K562 (cell line): Measurements from ENCODE around the gene ZNF865. TPM values are rescaled to one million over a fixed set of nuclear protein-coding genes. Genes with fewer than 3 reads are reported as not detected.

Source experiments
- ATAC-seq: fragments of 200-7000 bp; cut with Tn5 transposase; 3 replicates; pipeline ENCODE4 v1.9.1; 2020; ENCODE audit warnings: moderate library complexity
- BruUV-seq: library from RNA; stranded (reverse); fragments of 400-500 nt; replicated peaks from 2 replicates; lab custom pipeline; 2021; lab: Mats Ljungman, UMichigan
- CTCF ChIA-PET: fragments of 300-600 bp; formaldehyde crosslinking; extraction: SDS; loops from one replicate; lab custom pipeline; 2021; ENCODE audit warnings: low intra/inter-chr PET ratio; lab: Yijun Ruan, JAX
- POLR2A ChIA-PET: fragments of 300-600, 350-650 bp; sonication (Branson Sonifier 250); formaldehyde crosslinking; extraction: SDS; loops from one replicate; lab custom pipeline; 2021; ENCODE audit warnings: antibody characterized with exemption, inconsistent platforms; lab: Yijun Ruan, JAX
- DNase-seq, 4 experiments: peaks; one replicate each; pipeline versions ENCODE4 v3.0.0 to v3.0.0-alpha.2; 2011 to 2018; ENCODE audit warnings: low spot score in 3 of 4, mixed read lengths in 3 of 4; ENCODE audit errors: extremely low read depth in 1 of 4
- FAIRE-seq: peaks from 2 replicates; lab custom pipeline; 2011; peaks lifted over from hg19 to GRCh38; lab: Jason Lieb, UNC
- H2AFZ ChIP-seq: 2 replicates; pipeline ENCODE4 v1.6.0; 2011; ENCODE audit warnings: low read depth, low read length, control low read depth, inconsistent platforms
- H3K27ac ChIP-seq: fragments of 200-600 bp; 3 replicates; pipeline ENCODE4 v1.8.0; 2011; ENCODE audit warnings: low read depth, mild to moderate bottlenecking, control low read depth, inconsistent platforms, low read length, moderate library complexity, mixed read lengths; ENCODE audit errors: extremely low read depth
- H3K27me3 ChIP-seq, 2 experiments: fragments of 300-600 bp in 1 of 2; 2 replicates in 1 of 2; 3 replicates in 1 of 2; pipeline versions ENCODE4 v1.6.0 to v1.8.0; 2011; ENCODE audit warnings: inconsistent platforms in 2 of 2, low read length in 2 of 2, mild to moderate bottlenecking in 1 of 2, mixed read lengths in 1 of 2, moderate library complexity in 1 of 2; ENCODE audit not compliant: control insufficient read depth in 2 of 2, insufficient read depth in 2 of 2
- H3K36me3 ChIP-seq: fragments of 300-600 bp; 3 replicates; pipeline ENCODE4 v1.8.0; 2011; ENCODE audit warnings: mild to moderate bottlenecking, low read length, inconsistent platforms; ENCODE audit not compliant: control insufficient read depth, insufficient read depth
- H3K4me1 ChIP-seq, 2 experiments: fragments of 200-600 bp in 1 of 2; replicated peaks in 1 of 2; 2 replicates in 1 of 2; 3 replicates in 1 of 2; pipeline versions ENCODE4 v1.5.1 to v1.8.0; 2011; ENCODE audit warnings: inconsistent platforms in 2 of 2, low read length in 2 of 2, mild to moderate bottlenecking in 1 of 2, mixed read lengths in 1 of 2, moderate library complexity in 1 of 2; ENCODE audit not compliant: control insufficient read depth in 2 of 2, insufficient read depth in 2 of 2
- H3K4me2 ChIP-seq: 2 replicates; pipeline ENCODE4 v1.6.1; 2011; ENCODE audit warnings: low read length, control low read depth, inconsistent platforms, mixed read lengths; ENCODE audit not compliant: insufficient read depth
- H3K4me3 ChIP-seq: fragments of 200-600 bp; sonication (generic), shearing (Covaris generic); 2 replicates; pipeline ENCODE4 v1.5.1; 2016; ENCODE audit warnings: control low read depth, inconsistent platforms
- H3K79me2 ChIP-seq: fragments of 200-600 bp; 3 replicates; pipeline ENCODE4 v1.8.0; 2011; ENCODE audit warnings: low read length, inconsistent platforms; ENCODE audit not compliant: control insufficient read depth, insufficient read depth
- H3K9ac ChIP-seq, 2 experiments: 2 replicates each; pipeline versions ENCODE4 v1.6.0 to v1.6.1; 2011; ENCODE audit warnings: low read depth in 2 of 2, low read length in 2 of 2, control low read depth in 1 of 2, inconsistent platforms in 1 of 2, mild to moderate bottlenecking in 1 of 2, mixed read lengths in 1 of 2; ENCODE audit not compliant: insufficient read depth in 1 of 2
- H3K9me1 ChIP-seq: one replicate; pipeline ENCODE4 v1.6.0; 2011; ENCODE audit warnings: inconsistent platforms, mild to moderate bottlenecking, low read length, moderate library complexity; ENCODE audit not compliant: control insufficient read depth, insufficient read depth
- H3K9me3 ChIP-seq: replicated peaks from 2 replicates; pipeline ENCODE4 v1.5.1; 2011; ENCODE audit warnings: low read depth, low read length, inconsistent platforms; ENCODE audit not compliant: control insufficient read depth, insufficient read depth
- H4K20me1 ChIP-seq: replicated peaks from 2 replicates; pipeline ENCODE4 v1.6.1; 2011; ENCODE audit warnings: low read length, inconsistent platforms, mixed read lengths; ENCODE audit not compliant: control insufficient read depth, insufficient read depth
- BRF2 ChIP-seq: IDR thresholded peaks from 3 replicates; pipeline ENCODE4 v1.6.1; 2011; ENCODE audit warnings: borderline replicate concordance, mild to moderate bottlenecking; ENCODE audit not compliant: insufficient read length, insufficient read depth
- CBFA2T3 ChIP-seq: fragments of 450-650 bp; IDR thresholded peaks from 2 replicates; pipeline ENCODE4 v1.6.1; 2017
- FIP1L1 ChIP-seq: fragments of 200-400 bp; formaldehyde crosslinking; IDR thresholded peaks from 2 replicates; pipeline ENCODE4 v1.6.1; 2018; ENCODE audit warnings: mild to moderate bottlenecking, low read depth, low read length; ENCODE audit not compliant: poor library complexity, severe bottlenecking
- FOSL1 ChIP-seq: fragments of 200-800 bp; sonication (Bioruptor generic); conservative IDR thresholded peaks from 2 replicates; pipeline ENCODE4 v1.6.1; 2016; ENCODE audit warnings: missing genetic modification characterization, missing compliant biosample characterization
- FOXK2 ChIP-seq, 2 experiments: fragments of 450-650 bp; IDR thresholded peaks in 1 of 2; conservative IDR thresholded peaks in 1 of 2; 2 replicates each; pipeline ENCODE4 v1.6.1; 2016; ENCODE audit warnings: low read depth in 2 of 2, mild to moderate bottlenecking in 1 of 2
- GATA2 ChIP-seq: sonication (generic); formaldehyde crosslinking; IDR thresholded peaks from 2 replicates; pipeline ENCODE4 v1.4.0; 2020; ENCODE audit warnings: mild to moderate bottlenecking, missing genetic modification reagents
- HIVEP1 ChIP-seq: fragments of 250-450 bp; sonication (Bioruptor Pico); IDR thresholded peaks from 2 replicates; pipeline ENCODE4 v1.4.0; 2020; ENCODE audit warnings: mild to moderate bottlenecking
- HMG20A ChIP-seq: fragments of 450-650 bp; formaldehyde crosslinking; conservative IDR thresholded peaks from 2 replicates; pipeline ENCODE4 v1.4.0; 2020; ENCODE audit warnings: mild to moderate bottlenecking, mixed read lengths
- HNRNPH1 ChIP-seq: fragments of 200-400 bp; formaldehyde crosslinking; optimal IDR thresholded peaks from 2 replicates; pipeline ENCODE3; 2017; ENCODE audit warnings: low read depth, mild to moderate bottlenecking, low read length, moderate library complexity
- NRF1 ChIP-seq, 2 experiments: fragments of 450-650 bp; IDR thresholded peaks in 1 of 2; conservative IDR thresholded peaks in 1 of 2; 2 replicates each; pipeline ENCODE4 v1.6.1; 2014; ENCODE audit warnings: mild to moderate bottlenecking in 2 of 2
- PURB ChIP-seq: sonication (generic); formaldehyde crosslinking; IDR thresholded peaks from 2 replicates; pipeline ENCODE4 v1.9.0; 2021; ENCODE audit warnings: low read depth, mild to moderate bottlenecking, missing genetic modification reagents
- SOX6 ChIP-seq: fragments of 450-650 bp; IDR thresholded peaks from 2 replicates; pipeline ENCODE4 v1.6.1; 2014; ENCODE audit warnings: mild to moderate bottlenecking
- SRSF1 ChIP-seq: fragments of 200-400 bp; formaldehyde crosslinking; IDR thresholded peaks from 2 replicates; pipeline ENCODE4 v1.6.1; 2017; ENCODE audit warnings: mild to moderate bottlenecking, low read depth, low read length, moderate library complexity
- TAF1 ChIP-seq: IDR thresholded peaks from 2 replicates; pipeline ENCODE4 v1.6.1; 2011; ENCODE audit warnings: mild to moderate bottlenecking, low read length, moderate library complexity; ENCODE audit not compliant: insufficient read depth, control insufficient read depth, severe bottlenecking; ENCODE audit errors: extremely low read depth
- ZBTB5 ChIP-seq: fragments of 450-650 bp; IDR thresholded peaks from 2 replicates; pipeline ENCODE4 v1.6.1; 2017; ENCODE audit warnings: antibody characterized with exemption
- WGBS: fragments of 100-300 bp; shearing (Covaris generic); methylation state at CpG from one replicate; pipeline ENCODE4 v1.1.6; 2016; ENCODE audit warnings: low coverage, mixed read lengths; ENCODE audit not compliant: insufficient coverage; ENCODE audit errors: missing lambda C conversion rate; 5-methylcytosine and 5-hydroxymethylcytosine counted together
- in situ Hi-C: fragments of 300-500 bp; cut with MboI; formaldehyde crosslinking; loops from 4 replicates; pipeline ENCODE4 v1.15.0; 2018; ENCODE audit warnings: inconsistent platforms, mixed read lengths
- intact Hi-C: fragments of 100-400 bp; cut with micrococcal nuclease; formaldehyde crosslinking; loops from 2 replicates; pipeline ENCODE4 v1.14.2; 2022
- polyA plus RNA-seq, 8 experiments: library from polyadenylated mRNA; depleted of rRNA in 4 of 8; stranded (reverse) in 5 of 8; unstranded in 3 of 8; fragments of >200 nt; fragmentation: Nextera tagmentation in 2 of 8; fragmentation: Illumina TruSeq in 1 of 8; extraction: Ambion mirVana in 2 of 8; extraction: Trizol in 1 of 8; gene quantifications; 2 replicates each; pipeline versions ENCODE4 v1.2.1 to v1.2.3, GENCODE V29; 2011 to 2014; ENCODE audit warnings: inconsistent platforms in 1 of 8, missing spikeins in 1 of 8
- total RNA-seq, 7 experiments: library from RNA; depleted of rRNA in 6 of 7; stranded (reverse); fragments of >200 nt in 6 of 7; fragmentation: Illumina TruSeq in 2 of 7; extraction: Trizol in 2 of 7; gene quantifications; 2 replicates each; pipeline versions ENCODE4 v1.2.1 to v1.2.3, GENCODE V29; 2011 to 2021; ENCODE audit warnings: low replicate concordance in 1 of 7

The ZNF865 gene
- total and polyA plus RNA-seq, 9 of the 15 experiments (the other 6 are each of a cell fraction or from before 2014, with no cell fraction given) = 0.40 to 18.8 (median 1.6) TPM; not detected in 2

GRCh38 chr19:55598719-55599467 lies 6.6 kb upstream of the ZNF865 start (continued):
- TF ChIP-seq FIP1L1 = peak; percentile 39
- peak; percentile 73 to 78 for TF ChIP-seq NRF1 (conservative IDR thresholded peaks at IDR 0.05 in 1 of 2, IDR thresholded peaks at IDR 0.05 in 1 of 2)
- TF ChIP-seq, all 486 proteins: peak for 72

DNA sequence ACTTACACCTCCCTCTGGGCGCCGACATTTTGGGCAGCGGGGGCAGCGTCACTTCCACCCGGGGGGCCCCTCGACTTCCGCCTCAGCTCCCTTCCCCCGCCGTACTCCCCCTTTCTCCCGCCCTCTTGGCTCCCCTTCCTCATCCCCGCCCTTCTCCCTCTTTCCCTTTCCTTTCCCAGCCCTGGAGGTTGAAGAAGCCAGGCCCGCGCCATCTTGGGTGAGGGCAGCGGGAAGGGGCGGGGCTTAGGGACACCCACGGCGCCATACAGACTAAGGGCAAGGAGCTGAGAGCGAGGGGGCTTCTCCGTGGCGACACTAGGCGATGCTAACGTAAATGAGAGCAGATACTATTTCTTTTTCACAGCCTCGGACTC lies 6.0 kb upstream of the ZNF865 start, which contains the start of gene FIZ1:
TSS of gene FIZ1 (minus strand) at position 50 of the 374 bp plus-strand sequence. CDS start 1,652 bp downstream, outside the sequence.
- Histone ChIP-seq H3K4me1 (peaks cover 24 to 38% of the 10 kb centered on the region in 2 experiments; a peak in 4 of 5 replicates), H3K9me3 (peaks cover 5% of the 10 kb centered on the region; the same call in 1 of the 2 replicates), H3K4me3 (peak within 1 kb of the TSS; percentile 60), H2AFZ (peak within 1 kb of the TSS; percentile 100), H3K9me1 (no peaks in the 10 kb centered on the region), H3K79me2 (peaks cover 18% of the 10 kb centered on the region), H3K27ac (peak within 1 kb of the TSS; percentile 100), H3K9ac (peak within 1 kb of the TSS; percentile 96 to 99), H3K27me3 (no peaks in the 10 kb centered on the region), H3K36me3 (peaks cover 24% of the 10 kb centered on the region; the same call in 2 of the 3 replicates), H3K4me2 (peak within 1 kb of the TSS; percentile 99), H4K20me1 (no peaks in the 10 kb centered on the region)
- in situ Hi-C loops (no loop called here), intact Hi-C loops (no loop called here)
- ATAC-seq (peak; percentile 90), FAIRE-seq (peak; percentile 90), DNase-seq (peak; percentile 72 to 99 (median 83))
- BruUV-seq = no TSS peak
- under 1% methylated on average over 19 of the region's 23 CpGs for WGBS
- CTCF ChIA-PET = no interaction called here
- POLR2A ChIA-PET = interaction anchor here (0.6 to 3.4 kb wide), 18 partner anchors 11 to 515 kb away, joined by 3 to 22 read pairs (median 4); partner anchors contain the start of genes U2AF2 and ZNF579
- TF ChIP-seq SOX6 (no peak; the same call in 1 of the 2 replicates), ZBTB5 (no peak), BRF2 (no peak), GATA2 (CRISPR knock-in tag) (no peak), HNRNPH1 (no peak), TAF1 (peak; percentile 38), PURB (CRISPR knock-in tag) (no peak), FOSL1 (tag) (peak; percentile 38; the same call in 1 of the 2 replicates), CBFA2T3 (0 out of 2 replicates have a peak, but pooled peaks have one; percentile 9), FOXK2 (conservative IDR thresholded peaks at IDR 0.05 in 1 of 2, IDR thresholded peaks at IDR 0.05 in 1 of 2; ENCODE audit: low read depth in 2 of 2) (no peak; a peak in 1 of 4 replicates), SRSF1 (no peak), HIVEP1 (no peak), HMG20A (CRISPR knock-in tag) (no peak)
